HG03354 (cell line): ENCODE data around the gene ZNF222.
A peak's percentile ranks its signal among the peaks of the same experiment; 100 is the strongest.

Experiments used
- ATAC-seq: cut with Tn5 transposase; IDR thresholded peaks from one replicate; pipeline ENCODE4 v1.9.1; 2021; ENCODE audit warnings: mild to moderate bottlenecking; ENCODE audit not compliant: unreplicated experiment, poor library complexity, severe bottlenecking

ZNF222 gene

DNA sequence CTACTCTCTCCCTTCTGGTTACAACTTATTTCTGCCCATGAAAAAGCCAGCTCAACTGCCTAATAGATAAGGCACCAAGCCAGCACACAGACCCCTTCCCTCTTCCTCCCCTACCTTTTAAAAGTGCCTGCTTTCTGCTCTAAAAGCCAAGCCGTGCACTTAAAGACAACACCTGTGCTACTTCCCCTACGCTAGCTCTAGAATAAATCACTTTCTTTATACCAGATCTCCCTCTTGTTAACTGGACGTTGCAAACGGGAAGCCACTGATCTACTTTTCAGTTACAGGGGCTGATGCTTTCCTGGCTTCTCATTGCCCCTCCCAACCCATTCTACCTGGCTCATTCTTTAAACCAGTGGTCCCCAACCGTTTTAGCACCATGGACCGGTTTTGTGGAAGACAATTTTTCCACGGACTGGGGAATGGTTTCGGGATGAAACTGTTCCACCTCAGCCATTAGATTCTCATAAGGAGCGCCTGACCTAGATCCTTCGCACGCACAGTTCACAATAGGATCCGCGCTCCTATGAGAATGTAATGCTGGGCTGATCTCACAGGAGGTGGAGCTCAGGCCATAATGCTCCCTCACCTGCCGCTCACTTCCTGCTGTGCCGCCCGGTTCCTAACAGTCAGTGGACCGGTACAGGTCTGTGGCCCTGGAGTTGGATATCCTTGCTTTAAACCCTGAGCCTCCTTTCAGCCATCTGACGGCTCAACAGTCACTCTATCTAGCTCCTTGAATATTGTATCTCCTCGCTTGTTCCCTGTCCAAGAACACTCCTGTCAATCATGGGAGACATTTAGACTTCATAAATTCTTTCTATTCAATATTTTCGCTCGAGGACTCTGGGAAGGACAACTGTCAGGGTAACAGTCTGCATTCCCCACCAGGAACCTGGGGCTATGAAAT is 25.8 kb downstream of the ZNF222 start:
- ATAC-seq = peak; percentile 43

DNA sequence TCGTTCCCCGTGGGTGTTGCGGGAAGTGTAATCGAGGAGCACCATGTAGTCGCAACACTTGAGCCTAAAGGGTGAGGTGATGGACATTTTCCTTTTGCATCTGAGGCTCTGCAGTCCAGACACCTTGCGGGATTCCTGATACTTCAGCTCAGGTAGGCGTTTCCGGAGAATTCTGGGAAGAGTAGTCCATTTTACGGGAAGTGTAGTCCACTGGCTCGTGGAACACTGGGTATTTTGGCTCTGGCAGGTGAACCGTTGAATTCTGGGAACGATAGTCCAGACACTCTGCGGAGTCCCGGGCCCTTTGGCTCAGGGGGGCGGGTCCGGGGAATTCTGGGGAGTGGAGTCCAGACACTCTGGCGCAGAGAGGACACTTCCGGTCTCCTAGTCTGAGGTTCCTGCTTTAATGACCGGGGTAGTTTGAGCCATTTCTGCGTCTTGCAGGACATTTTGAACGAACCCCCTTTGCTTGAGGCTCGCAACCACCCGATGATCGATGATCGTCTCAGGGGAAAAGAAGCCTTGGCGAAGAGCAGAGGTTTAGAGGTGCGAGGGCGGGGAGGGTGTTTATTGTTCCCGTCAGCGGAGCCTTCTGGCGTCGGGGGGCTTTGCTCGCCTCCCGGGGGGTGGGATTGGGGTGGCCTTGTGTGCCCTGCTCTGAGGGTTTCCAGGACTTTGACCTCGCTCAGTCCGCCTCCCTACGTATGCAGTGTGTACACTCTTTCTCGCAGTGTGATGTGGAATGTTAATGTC is 26.6 kb downstream of the ZNF222 start, which contains the start of gene ZNF223:
TSS of gene ZNF223 (plus strand) at position 387 of the 753 bp plus-strand sequence. CDS start 3,141 bp downstream, outside the sequence.
- peak; percentile 66 for ATAC-seq

GRCh38 chr19:44055870-44056269 is 30.7 kb downstream of the ZNF222 start:
- ATAC-seq = no peak

- no peak for ATAC-seq
These were observed 34.0 kb downstream of the ZNF222 start for GRCh38 chr19:44059229-44059628.

DNA sequence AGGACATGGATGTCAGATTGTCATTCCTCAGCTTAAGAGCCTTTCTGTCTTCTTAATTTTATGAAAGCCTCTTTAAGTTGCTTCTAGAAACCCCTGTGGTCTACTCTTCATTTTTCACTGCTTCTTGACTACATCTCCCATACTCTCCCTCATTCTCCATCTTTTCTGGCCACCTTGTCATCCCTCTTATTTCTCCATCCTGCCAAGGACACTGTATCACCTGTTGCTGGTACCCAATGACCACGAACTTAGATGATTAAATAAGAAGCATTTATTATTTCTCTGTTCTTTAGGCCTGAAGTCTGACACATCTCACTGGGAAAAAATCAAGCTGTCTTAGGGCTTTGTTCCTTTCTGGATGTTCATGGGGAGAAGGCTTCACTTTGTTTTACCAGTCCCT is 35.9 kb downstream of the ZNF222 start:
- no peak for ATAC-seq

- no peak for ATAC-seq
These were observed 41.1 kb downstream of the ZNF222 start for GRCh38 chr19:44066305-44066704.

DNA sequence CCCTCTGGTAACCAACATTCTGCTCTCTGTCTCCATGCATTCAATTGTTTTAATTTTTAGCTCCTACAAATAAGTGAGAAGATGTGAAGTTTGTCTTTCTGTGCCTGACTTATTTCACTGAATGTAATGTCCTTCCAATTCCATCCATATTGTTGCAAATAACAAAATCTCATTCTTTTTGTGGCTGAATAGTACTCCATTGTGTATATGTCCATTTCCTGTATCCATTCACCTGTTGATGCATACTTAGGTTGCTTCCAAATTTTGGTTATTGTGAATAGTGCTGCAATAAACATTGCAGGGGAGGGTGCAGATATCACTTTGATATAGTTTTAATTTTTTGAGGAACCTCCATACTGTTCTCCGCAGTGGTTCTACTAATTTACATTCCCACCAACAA is 44.2 kb downstream of the ZNF222 start:
- no peak for ATAC-seq

GRCh38 chr19:44071824-44072542 is 46.8 kb downstream of the ZNF222 start, which contains the start of gene ZNF284:
Gene ZNF284 (plus strand): TSS chr19:44072159. CDS start chr19:44076390, 4,231 bp downstream.
- ATAC-seq = peak; percentile 98

- no peak for ATAC-seq
These were observed 47.6 kb downstream of the ZNF222 start for GRCh38 chr19:44072543-44073401.

DNA sequence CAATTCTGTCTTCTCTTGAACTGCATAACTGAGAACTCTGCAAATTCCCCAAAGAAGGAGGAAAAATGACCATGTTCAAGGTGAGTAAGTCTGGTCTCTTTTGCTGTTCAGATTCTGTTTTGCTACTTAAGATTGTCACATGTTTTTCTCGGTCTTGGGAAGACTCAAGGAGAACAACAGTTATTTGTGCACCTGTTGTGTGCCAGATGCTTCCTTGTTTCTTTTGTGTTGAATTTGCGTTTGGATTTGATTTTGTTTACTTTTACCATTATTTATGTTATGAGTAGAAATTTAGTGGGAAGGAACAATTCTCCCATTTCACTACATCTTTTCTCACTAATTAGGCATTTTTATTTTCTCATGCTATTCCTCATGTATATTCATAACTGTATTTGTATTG is 51.1 kb downstream of the ZNF222 start:
- ATAC-seq = no peak
